Measurements from ENCODE around the gene INMT. TPM values are rescaled to one million over a fixed set of nuclear protein-coding genes. Genes with fewer than 3 reads are reported as not detected.
A peak's percentile ranks its signal among the peaks of the same experiment; 100 is the strongest.
"Not testable (repeated sequence)": the region's sequence is repeated elsewhere in the genome, so short reads cannot be mapped to it uniquely, and the experiment has no call there.

The INMT gene
- total RNA-seq, 4 donors from 2014 or later: 1.7 to 6.8 (median 4.5) TPM

- 69% methylated on average over 4 of the region's 4 CpGs for WGBS, 2 donors
- TF ChIP-seq CTCF (IDR thresholded peaks at IDR 0.05): no peak
- no peak for TF ChIP-seq POLR2A (IDR thresholded peaks at IDR 0.05)
- H3K4me3 ChIP-seq (ENCODE audit: low read depth, poor library complexity, severe bottlenecking): no peak overlapping the region
- intact Hi-C loops (cut with DNase I; ENCODE audit: low total_unique reads): no loop called here
- DNase-seq (ENCODE audit: low spot score in 2 of 2): peak in 1 of 2 donors; percentile 39
Measured at GRCh38 chr7:30710669-30711068, 41.3 kb upstream of the INMT start.

- no peak overlapping the region for H3K4me3 ChIP-seq (ENCODE audit: low read depth, poor library complexity, severe bottlenecking)
- intact Hi-C loops (cut with DNase I; ENCODE audit: low total_unique reads): no loop called here
- WGBS, 2 donors: 83 to 84% methylated on average over 6 of the region's 6 CpGs
- DNase-seq (ENCODE audit: low spot score in 2 of 2): no peak
- no peak for TF ChIP-seq POLR2A (IDR thresholded peaks at IDR 0.05)
- TF ChIP-seq CTCF (IDR thresholded peaks at IDR 0.05): no peak
Measured at GRCh38 chr7:30713392-30713791, 38.5 kb upstream of the INMT start.

- H3K4me3 ChIP-seq (ENCODE audit: low read depth, poor library complexity, severe bottlenecking): no peak overlapping the region
- intact Hi-C loops (cut with DNase I; ENCODE audit: low total_unique reads): no loop called here
- TF ChIP-seq POLR2A (IDR thresholded peaks at IDR 0.05) (no peak), CTCF (IDR thresholded peaks at IDR 0.05) (no peak)
- no peak for DNase-seq (ENCODE audit: low spot score in 2 of 2)
- 95 to 100% methylated on average over 1 of the region's 1 CpG for WGBS, 2 donors
Measured at GRCh38 chr7:30714129-30714528, 37.8 kb upstream of the INMT start.

- DNase-seq (ENCODE audit: low spot score in 2 of 2): no peak
- WGBS, 2 donors: 53 to 64% methylated on average over 2 of the region's 2 CpGs
- TF ChIP-seq CTCF (IDR thresholded peaks at IDR 0.05) (no peak), POLR2A (IDR thresholded peaks at IDR 0.05) (no peak)
- intact Hi-C loops (cut with DNase I; ENCODE audit: low total_unique reads): no loop called here
- H3K4me3 ChIP-seq (ENCODE audit: low read depth, poor library complexity, severe bottlenecking): no peak overlapping the region
Measured at GRCh38 chr7:30717181-30717580, 34.8 kb upstream of the INMT start.

- WGBS, 2 donors: 87 to 89% methylated on average over 2 of the region's 2 CpGs
Measured at GRCh38 chr7:30719434-30719833, 32.5 kb upstream of the INMT start.

GRCh38 chr7:30721211-30721610 lies 30.7 kb upstream of the INMT start:
- 94 to 97% methylated on average over 1 of the region's 1 CpG for WGBS, 2 donors
- TF ChIP-seq POLR2A (IDR thresholded peaks at IDR 0.05) (no peak), CTCF (IDR thresholded peaks at IDR 0.05) (no peak)
- no peak overlapping the region for H3K4me3 ChIP-seq (ENCODE audit: low read depth, poor library complexity, severe bottlenecking)
- intact Hi-C loops (cut with DNase I; ENCODE audit: low total_unique reads): no loop called here
- DNase-seq (ENCODE audit: low spot score in 2 of 2): no peak

More at GRCh38 chr7:30719434-30719833, 32.5 kb upstream of the INMT start:
- intact Hi-C loops (cut with DNase I; ENCODE audit: low total_unique reads); DNase-seq (ENCODE audit: low spot score in 2 of 2); H3K4me3 ChIP-seq (ENCODE audit: low read depth, poor library complexity, severe bottlenecking): not testable (repeated sequence)
